Mucosa of descending colon (tissue), 3 donors: ENCODE data around the gene DALRD3. TPM values are rescaled to one million over a fixed set of nuclear protein-coding genes. Genes with fewer than 3 reads are reported as not detected.
"Not testable (repeated sequence)": the region's sequence is repeated elsewhere in the genome, so short reads cannot be mapped to it uniquely, and the experiment has no call there.

Source experiments
- ATAC-seq: fragments of 200-7000 bp; cut with Tn5 transposase; one replicate; pipeline ENCODE4 v1.9.1; 2020; ENCODE audit warnings: mild to moderate bottlenecking, moderate library complexity
- DNase-seq, 3 donors: peaks; one replicate each; pipeline ENCODE4 v3.0.0-alpha.2; 2020
- H3K36me3 ChIP-seq: fragments of 200-600 bp; one replicate; pipeline ENCODE4 v1.8.0; 2021; ENCODE audit warnings: low read depth, mild to moderate bottlenecking
- H3K4me1 ChIP-seq: fragments of 200-600 bp; one replicate; pipeline ENCODE4 v1.8.0; 2021; ENCODE audit warnings: low read depth, mild to moderate bottlenecking
- H3K4me3 ChIP-seq: fragments of 200-600 bp; one replicate; pipeline ENCODE4 v1.8.0; 2021; ENCODE audit warnings: mild to moderate bottlenecking
- H3K9me3 ChIP-seq: fragments of 200-600 bp; one replicate; pipeline ENCODE4 v1.8.0; 2021; ENCODE audit warnings: mild to moderate bottlenecking
- CTCF ChIP-seq: fragments of 200-600 bp; IDR thresholded peaks from one replicate; pipeline ENCODE4 v1.8.0; 2022; ENCODE audit warnings: antibody characterized with exemption, mild to moderate bottlenecking
- intact Hi-C, 2 donors: fragments of 100-400 bp; cut with DNase I in 1 of 2; cut with micrococcal nuclease in 1 of 2; formaldehyde crosslinking; loops; one replicate each; pipeline versions ENCODE4 v1.11.0 to v1.11.1; 2022; cut with DNase I, micrococcal nuclease
- total RNA-seq, 3 donors: library from RNA; stranded (reverse); fragmentation: NEBNext Ultra II Directional in 2 of 3; extraction: Animal tissue kit (Norgen Biotek cat#: 25700) in 2 of 3; gene quantifications; one replicate each; pipeline versions ENCODE4 v1.2.1 to v1.2.4, GENCODE V29; 2021 to 2023
- donor health status: DM: no; HTN: no; CAD: no; lungs with moderate emphysema.
- donor health status: DM: no; HTN: no; CAD: no.
- donor health status: DM: no; HTN: yes; CAD: no.

Gene DALRD3
- total RNA-seq, 3 donors from 2014 or later = 16.7 to 32.7 (median 18.9) TPM

GRCh38 chr3:49012441-49013017 lies 5.9 kb downstream of the DALRD3 start:
- no peak for TF ChIP-seq CTCF
- intact Hi-C loops = no loop called here
- Histone ChIP-seq H3K4me3 (no peak overlapping the region), H3K36me3 (peaks cover 4% of the 10 kb centered on the region), H3K4me1 (peaks cover 8% of the 10 kb centered on the region), H3K9me3 (no peaks in the 10 kb centered on the region)
- peak in 1 of 3 donors; percentile 31 for DNase-seq
- ATAC-seq = no peak

GRCh38 chr3:49009396-49009795 lies 9.0 kb downstream of the DALRD3 start:
- DNase-seq (no peak), ATAC-seq (no peak)
- H3K4me1 ChIP-seq = peaks cover 9% of the 10 kb centered on the region
- H3K4me3 ChIP-seq = no peak overlapping the region
- no peak for TF ChIP-seq CTCF
- no peaks in the 10 kb centered on the region for H3K36me3 ChIP-seq
- no peaks in the 10 kb centered on the region for H3K9me3 ChIP-seq
- intact Hi-C loops = no loop called here

- ATAC-seq, H3K36me3 ChIP-seq, H3K4me1 ChIP-seq, intact Hi-C loops, DNase-seq, H3K4me3 ChIP-seq, H3K9me3 ChIP-seq: not testable (repeated sequence)
Measured at GRCh38 chr3:49008627-49009026, 9.8 kb downstream of the DALRD3 start.

- no peak for TF ChIP-seq CTCF
- intact Hi-C loops = no loop called here
Measured at GRCh38 chr3:49007771-49008528, 10.4 kb downstream of the DALRD3 start.

GRCh38 chr3:49007068-49007770 lies 11.2 kb downstream of the DALRD3 start, which contains the start of gene WDR6:
WDR6 (plus strand) TSS chr3:49007391; CDS start chr3:49007432, 41 bp downstream.
- ATAC-seq (peak; percentile 89), DNase-seq (peak; percentile 97 to 99 (median 97))
- H3K9me3 ChIP-seq = no peaks in the 10 kb centered on the region
- intact Hi-C loops = no loop called here
- no peaks in the 10 kb centered on the region for H3K36me3 ChIP-seq
- peak within 1 kb of the TSS; percentile 51 for H3K4me3 ChIP-seq
- H3K4me1 ChIP-seq = peaks cover 9% of the 10 kb centered on the region
- no peak for TF ChIP-seq CTCF

More at GRCh38 chr3:49007771-49008528, 10.4 kb downstream of the DALRD3 start:
- DNase-seq = peak; percentile 92 to 97 (median 96)
- peak; percentile 87 for ATAC-seq
- peaks cover 9% of the 10 kb centered on the region for H3K4me1 ChIP-seq
- H3K4me3 ChIP-seq = peak overlapping the region; percentile 51
- H3K9me3 ChIP-seq = no peaks in the 10 kb centered on the region
- no peaks in the 10 kb centered on the region for H3K36me3 ChIP-seq
